WTC11 (cell line): ENCODE data around the gene BOC. TPM values are rescaled to one million over a fixed set of nuclear protein-coding genes. Genes with fewer than 3 reads are reported as not detected.

Experiments used
- ATAC-seq: fragments of 200-7000 bp; cut with Tn5 transposase; 2 replicates; pipeline ENCODE4 v1.10.0; 2021; ENCODE audit warnings: mild to moderate bottlenecking, moderate library complexity
- CTCF ChIA-PET: fragments of 300-600 bp; sonication (Branson Sonifier 250); formaldehyde crosslinking; loops from one replicate; lab custom pipeline; 2021; ENCODE audit warnings: antibody characterized with exemption; lab: Charles Lee
- POLR2A ChIA-PET: fragments of 350-600 bp; sonication (Branson Sonifier 250); formaldehyde crosslinking; loops from one replicate; lab custom pipeline; 2021; ENCODE audit warnings: antibody characterized with exemption; lab: Charles Lee
- DNase-seq: peaks from one replicate; pipeline ENCODE4 v3.0.0; 2021; ENCODE audit warnings: low spot score
- H3K27ac Mint-ChIP-seq: 2 replicates; pipeline ENCODE4 v1.8.0; 2021; ENCODE audit warnings: mixed read lengths
- H3K27me3 Mint-ChIP-seq: 2 replicates; pipeline ENCODE4 v1.8.0; 2021; ENCODE audit warnings: low read depth, mild to moderate bottlenecking, moderate library complexity, mixed read lengths
- H3K36me3 Mint-ChIP-seq: 2 replicates; pipeline ENCODE4 v1.8.0; 2021; ENCODE audit warnings: mixed read lengths
- H3K4me1 Mint-ChIP-seq: 2 replicates; pipeline ENCODE4 v1.8.0; 2022; ENCODE audit warnings: mixed read lengths
- H3K4me3 Mint-ChIP-seq: 2 replicates; pipeline ENCODE4 v1.8.0; 2021; ENCODE audit warnings: mild to moderate bottlenecking, moderate library complexity, mixed read lengths
- H3K9me3 Mint-ChIP-seq: 2 replicates; pipeline ENCODE4 v1.8.0; 2021; ENCODE audit warnings: mixed read lengths
- CREM ChIP-seq: sonication (generic); formaldehyde crosslinking; IDR thresholded peaks from 2 replicates; pipeline ENCODE4 v1.8.1; 2022; ENCODE audit warnings: mild to moderate bottlenecking, missing genetic modification reagents, moderate library complexity
- ESRRA ChIP-seq: sonication (generic); formaldehyde crosslinking; IDR thresholded peaks from 2 replicates; pipeline ENCODE4 v1.8.1; 2022; ENCODE audit warnings: mild to moderate bottlenecking, missing genetic modification reagents, borderline replicate concordance
- ETV6 ChIP-seq: sonication (generic); formaldehyde crosslinking; IDR thresholded peaks from 2 replicates; pipeline ENCODE4 v1.8.1; 2022; ENCODE audit warnings: mild to moderate bottlenecking, missing genetic modification reagents
- GRHL2 ChIP-seq: fragments of 250-450 bp; sonication (Bioruptor Pico); IDR thresholded peaks from 2 replicates; pipeline ENCODE4 v1.8.0; 2022; ENCODE audit warnings: mild to moderate bottlenecking, moderate library complexity; ENCODE audit not compliant: insufficient replicate concordance, severe bottlenecking
- JUN ChIP-seq: sonication (generic); formaldehyde crosslinking; IDR thresholded peaks from 2 replicates; pipeline ENCODE4 v1.8.0; 2023; ENCODE audit warnings: mild to moderate bottlenecking, missing genetic modification reagents
- KAT7 ChIP-seq: sonication (generic); formaldehyde crosslinking; IDR thresholded peaks from 2 replicates; pipeline ENCODE4 v1.8.1; 2023; ENCODE audit warnings: missing genetic modification reagents, mild to moderate bottlenecking, borderline replicate concordance
- TCF7 ChIP-seq: sonication (generic); formaldehyde crosslinking; IDR thresholded peaks from 2 replicates; pipeline ENCODE4 v1.8.0; 2022; ENCODE audit warnings: mild to moderate bottlenecking, low read depth, missing genetic modification reagents, moderate library complexity
- ZNF396 ChIP-seq: fragments of 250-450 bp; sonication (Bioruptor Pico); IDR thresholded peaks from 2 replicates; pipeline ENCODE4 v1.8.0; 2021; ENCODE audit warnings: mild to moderate bottlenecking, moderate library complexity, borderline replicate concordance
- total RNA-seq: library from RNA; stranded (reverse); gene quantifications from 3 replicates; pipeline ENCODE4 v1.2.3, GENCODE V29; 2021
- TF ChIP-seq, protein P1 (sequence below): sonication (generic); formaldehyde crosslinking; IDR thresholded peaks from 2 replicates; pipeline ENCODE4 v1.8.0; 2023; ENCODE audit warnings: missing genetic modification reagents, mild to moderate bottlenecking, borderline replicate concordance
- TF ChIP-seq, protein P2 (sequence below): sonication (generic); formaldehyde crosslinking; IDR thresholded peaks from 2 replicates; pipeline ENCODE4 v1.8.0; 2022; ENCODE audit warnings: mild to moderate bottlenecking, missing genetic modification reagents
- TF ChIP-seq, protein P3 (sequence below): fragments of 250-450 bp; sonication (Bioruptor Pico); conservative IDR thresholded peaks from 2 replicates; pipeline ENCODE4 v1.9.0; 2021; ENCODE audit warnings: mild to moderate bottlenecking
- TF ChIP-seq, protein P4 (sequence below): sonication (generic); formaldehyde crosslinking; IDR thresholded peaks from 2 replicates; pipeline ENCODE4 v1.8.1; 2022; ENCODE audit warnings: low read depth, missing genetic modification reagents, borderline replicate concordance
- TF ChIP-seq, protein P5 (sequence below): sonication (generic); formaldehyde crosslinking; IDR thresholded peaks from 2 replicates; pipeline ENCODE4 v1.8.1; 2023; ENCODE audit warnings: mild to moderate bottlenecking, missing genetic modification reagents

The BOC gene
- total RNA-seq, 1 experiment from 2014 or later = 8.0 TPM

DNA sequence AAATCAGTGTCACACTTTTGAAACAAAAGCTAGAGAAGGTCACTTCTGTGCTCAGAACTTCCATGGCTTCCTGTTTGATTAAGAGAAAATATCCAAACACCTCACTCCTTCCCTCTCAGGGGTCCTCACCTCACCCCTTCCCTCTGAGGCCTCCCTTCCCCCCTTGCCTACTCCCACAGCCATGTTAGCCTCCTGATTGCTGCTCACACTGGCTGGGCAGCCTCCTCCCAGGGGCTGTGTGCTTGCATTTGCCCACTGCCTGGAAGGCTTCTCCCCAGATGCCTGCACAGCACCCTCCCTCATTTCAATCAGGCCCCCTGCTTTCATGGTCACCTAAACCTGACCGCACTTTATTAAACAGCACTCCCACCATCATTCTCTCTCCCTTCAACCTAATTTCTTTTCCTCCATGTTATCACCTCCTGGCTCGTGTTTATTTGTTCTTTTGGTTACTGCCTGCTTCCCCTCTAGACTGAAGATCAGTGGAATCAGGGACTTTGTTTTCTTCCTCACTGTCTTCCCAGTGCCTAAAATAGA, 10.4 kb downstream of the BOC start (continued):
- TF ChIP-seq, protein P1, sequence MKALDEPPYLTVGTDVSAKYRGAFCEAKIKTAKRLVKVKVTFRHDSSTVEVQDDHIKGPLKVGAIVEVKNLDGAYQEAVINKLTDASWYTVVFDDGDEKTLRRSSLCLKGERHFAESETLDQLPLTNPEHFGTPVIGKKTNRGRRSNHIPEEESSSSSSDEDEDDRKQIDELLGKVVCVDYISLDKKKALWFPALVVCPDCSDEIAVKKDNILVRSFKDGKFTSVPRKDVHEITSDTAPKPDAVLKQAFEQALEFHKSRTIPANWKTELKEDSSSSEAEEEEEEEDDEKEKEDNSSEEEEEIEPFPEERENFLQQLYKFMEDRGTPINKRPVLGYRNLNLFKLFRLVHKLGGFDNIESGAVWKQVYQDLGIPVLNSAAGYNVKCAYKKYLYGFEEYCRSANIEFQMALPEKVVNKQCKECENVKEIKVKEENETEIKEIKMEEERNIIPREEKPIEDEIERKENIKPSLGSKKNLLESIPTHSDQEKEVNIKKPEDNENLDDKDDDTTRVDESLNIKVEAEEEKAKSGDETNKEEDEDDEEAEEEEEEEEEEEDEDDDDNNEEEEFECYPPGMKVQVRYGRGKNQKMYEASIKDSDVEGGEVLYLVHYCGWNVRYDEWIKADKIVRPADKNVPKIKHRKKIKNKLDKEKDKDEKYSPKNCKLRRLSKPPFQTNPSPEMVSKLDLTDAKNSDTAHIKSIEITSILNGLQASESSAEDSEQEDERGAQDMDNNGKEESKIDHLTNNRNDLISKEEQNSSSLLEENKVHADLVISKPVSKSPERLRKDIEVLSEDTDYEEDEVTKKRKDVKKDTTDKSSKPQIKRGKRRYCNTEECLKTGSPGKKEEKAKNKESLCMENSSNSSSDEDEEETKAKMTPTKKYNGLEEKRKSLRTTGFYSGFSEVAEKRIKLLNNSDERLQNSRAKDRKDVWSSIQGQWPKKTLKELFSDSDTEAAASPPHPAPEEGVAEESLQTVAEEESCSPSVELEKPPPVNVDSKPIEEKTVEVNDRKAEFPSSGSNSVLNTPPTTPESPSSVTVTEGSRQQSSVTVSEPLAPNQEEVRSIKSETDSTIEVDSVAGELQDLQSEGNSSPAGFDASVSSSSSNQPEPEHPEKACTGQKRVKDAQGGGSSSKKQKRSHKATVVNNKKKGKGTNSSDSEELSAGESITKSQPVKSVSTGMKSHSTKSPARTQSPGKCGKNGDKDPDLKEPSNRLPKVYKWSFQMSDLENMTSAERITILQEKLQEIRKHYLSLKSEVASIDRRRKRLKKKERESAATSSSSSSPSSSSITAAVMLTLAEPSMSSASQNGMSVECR = no peak
- TF ChIP-seq, protein P2, sequence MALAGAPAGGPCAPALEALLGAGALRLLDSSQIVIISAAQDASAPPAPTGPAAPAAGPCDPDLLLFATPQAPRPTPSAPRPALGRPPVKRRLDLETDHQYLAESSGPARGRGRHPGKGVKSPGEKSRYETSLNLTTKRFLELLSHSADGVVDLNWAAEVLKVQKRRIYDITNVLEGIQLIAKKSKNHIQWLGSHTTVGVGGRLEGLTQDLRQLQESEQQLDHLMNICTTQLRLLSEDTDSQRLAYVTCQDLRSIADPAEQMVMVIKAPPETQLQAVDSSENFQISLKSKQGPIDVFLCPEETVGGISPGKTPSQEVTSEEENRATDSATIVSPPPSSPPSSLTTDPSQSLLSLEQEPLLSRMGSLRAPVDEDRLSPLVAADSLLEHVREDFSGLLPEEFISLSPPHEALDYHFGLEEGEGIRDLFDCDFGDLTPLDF = no peak
- TF ChIP-seq ETV6 (no peak), JUN (CRISPR knock-in tag) (no peak)
- TF ChIP-seq, protein P3, sequence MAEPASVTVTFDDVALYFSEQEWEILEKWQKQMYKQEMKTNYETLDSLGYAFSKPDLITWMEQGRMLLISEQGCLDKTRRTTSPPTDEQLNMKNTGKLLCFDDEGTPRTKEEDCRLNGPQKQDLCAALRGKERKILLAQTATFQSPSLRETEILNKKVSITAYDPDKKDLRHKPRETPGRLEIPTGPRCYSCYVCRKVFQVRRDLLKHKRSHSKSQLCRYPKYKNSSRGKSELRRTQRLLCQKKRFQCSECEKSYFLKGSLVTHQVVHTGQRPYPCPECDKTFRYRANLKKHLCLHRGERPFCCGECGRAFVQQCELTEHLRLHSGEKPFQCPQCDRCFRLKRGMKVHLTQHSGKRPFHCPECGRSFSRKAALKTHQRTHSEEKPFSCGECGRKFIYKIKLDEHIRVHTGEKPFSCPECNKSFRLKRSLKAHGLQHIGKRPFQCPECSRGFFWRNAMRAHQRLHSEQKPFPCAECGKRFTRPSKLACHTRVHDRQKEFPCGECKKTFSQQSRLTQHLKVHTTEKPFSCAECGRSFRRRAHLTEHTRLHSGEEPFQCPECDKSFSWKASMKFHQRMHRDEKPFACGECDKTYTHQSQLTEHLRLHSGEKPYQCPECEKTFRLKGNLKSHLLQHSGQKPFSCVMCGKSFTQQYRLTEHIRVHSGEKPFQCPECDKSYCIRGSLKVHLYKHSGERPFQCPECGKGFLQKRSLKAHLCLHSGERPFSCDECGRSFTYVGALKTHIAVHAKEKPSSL (CRISPR knock-in tag) = no peak

DNA sequence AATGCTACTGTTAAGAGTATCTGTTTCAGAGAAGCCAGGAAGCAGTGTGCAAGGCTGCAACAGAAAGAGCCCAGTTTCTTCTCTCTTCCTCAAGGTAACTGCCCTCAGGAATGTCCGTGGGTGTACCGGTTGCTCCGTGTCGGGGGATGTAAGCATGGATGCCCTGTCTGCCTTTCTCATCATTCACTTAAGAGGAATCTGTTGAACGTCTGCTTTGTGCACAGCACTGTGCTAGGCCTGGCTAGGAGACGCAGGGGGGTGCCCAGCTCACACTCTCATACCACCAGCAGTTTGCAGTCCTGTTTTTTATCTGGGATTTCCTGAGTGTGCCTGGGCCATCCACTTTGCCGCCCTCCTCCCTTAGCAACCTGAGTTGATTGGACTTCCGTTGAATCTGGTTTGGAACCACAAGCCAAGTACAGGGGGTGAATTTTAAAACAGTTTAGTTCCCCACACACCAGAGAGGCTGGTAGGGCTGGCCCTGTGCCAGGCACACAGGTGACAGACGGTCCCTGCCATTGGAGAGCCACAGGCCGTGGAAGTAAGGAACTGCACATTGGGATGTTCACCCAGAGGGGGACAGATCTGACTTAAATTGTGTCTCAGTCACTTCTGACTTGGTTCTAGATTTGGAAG, 11.2 kb downstream of the BOC start:
- Mint-ChIP-seq H3K27ac (no peak overlapping the region), H3K27me3 (no peaks in the 10 kb centered on the region; the same call in 1 of the 2 replicates), H3K4me1 (peaks cover 34% of the 10 kb centered on the region)
- TF ChIP-seq ESRRA (CRISPR knock-in tag) = no peak
- TF ChIP-seq, all 79 proteins: peak for 0
- Mint-ChIP-seq H3K9me3 (no peaks in the 10 kb centered on the region), H3K36me3 (no peaks in the 10 kb centered on the region), H3K4me3 (no peak overlapping the region)
- ATAC-seq (no peak), DNase-seq (no peak)
- ChIA-PET CTCF (interaction anchor here (0.8 kb wide), 1 partner anchor 66 kb away, joined by 3 read pairs; no protein-coding TSS in a partner anchor), POLR2A (no interaction called here)

DNA sequence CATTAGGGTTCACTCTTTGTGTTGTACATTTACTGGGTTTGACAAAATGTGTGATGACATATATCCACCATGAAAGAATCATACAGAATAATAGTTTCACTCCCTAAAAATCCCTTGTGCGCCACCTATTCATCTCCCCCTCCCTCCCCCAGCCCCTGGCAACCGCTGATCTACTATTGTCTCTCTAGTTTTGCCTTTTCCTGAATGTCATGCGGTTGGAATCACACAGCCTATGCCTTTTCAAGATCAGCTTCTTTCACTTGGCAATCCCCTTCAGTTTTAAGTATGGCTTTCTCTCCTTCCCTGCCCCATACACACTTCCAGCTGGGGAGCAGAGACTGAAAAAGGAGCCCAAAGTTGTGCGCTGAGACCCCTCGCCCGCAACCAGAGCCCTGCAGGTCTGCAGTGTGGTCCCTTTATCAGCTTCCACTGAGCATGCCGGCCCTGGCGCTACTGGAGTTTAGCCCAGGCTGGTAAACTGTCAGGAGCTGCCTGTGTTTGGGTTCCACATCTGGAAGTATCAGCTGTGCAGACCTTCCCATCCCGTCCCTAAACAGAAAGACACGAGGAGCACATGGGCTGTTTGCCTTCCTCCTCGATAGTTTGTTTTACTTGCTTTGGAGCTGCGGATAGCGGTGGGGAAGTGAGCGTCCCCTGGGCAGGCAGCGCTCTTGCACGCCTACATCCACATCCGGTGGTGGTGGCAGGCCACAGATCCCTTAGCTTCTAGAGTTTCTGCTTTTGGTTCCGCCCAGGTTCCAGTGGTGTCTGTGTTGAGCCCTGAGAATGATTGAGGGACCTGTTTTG, 12.3 kb downstream of the BOC start:
- Mint-ChIP-seq H3K4me1 (peaks cover 31% of the 10 kb centered on the region), H3K9me3 (no peaks in the 10 kb centered on the region), H3K27ac (peak overlapping the region; percentile 43; the same call in 1 of the 2 replicates), H3K36me3 (no peaks in the 10 kb centered on the region), H3K4me3 (no peak overlapping the region), H3K27me3 (no peaks in the 10 kb centered on the region; the same call in 1 of the 2 replicates)
- CTCF ChIA-PET = interaction anchor here (0.8 to 1.5 kb wide), 2 partner anchors 32 to 65 kb away, joined by 3 to 4 read pairs; no protein-coding TSS in a partner anchor
- POLR2A ChIA-PET = interaction anchor here (0.8 kb wide), 1 partner anchor 13 kb away, joined by 3 read pairs; the partner anchor contains the start of gene BOC
- TF ChIP-seq CREM (CRISPR knock-in tag) = no peak
- TF ChIP-seq TCF7 (CRISPR knock-in tag) = no peak
- TF ChIP-seq, protein P4, sequence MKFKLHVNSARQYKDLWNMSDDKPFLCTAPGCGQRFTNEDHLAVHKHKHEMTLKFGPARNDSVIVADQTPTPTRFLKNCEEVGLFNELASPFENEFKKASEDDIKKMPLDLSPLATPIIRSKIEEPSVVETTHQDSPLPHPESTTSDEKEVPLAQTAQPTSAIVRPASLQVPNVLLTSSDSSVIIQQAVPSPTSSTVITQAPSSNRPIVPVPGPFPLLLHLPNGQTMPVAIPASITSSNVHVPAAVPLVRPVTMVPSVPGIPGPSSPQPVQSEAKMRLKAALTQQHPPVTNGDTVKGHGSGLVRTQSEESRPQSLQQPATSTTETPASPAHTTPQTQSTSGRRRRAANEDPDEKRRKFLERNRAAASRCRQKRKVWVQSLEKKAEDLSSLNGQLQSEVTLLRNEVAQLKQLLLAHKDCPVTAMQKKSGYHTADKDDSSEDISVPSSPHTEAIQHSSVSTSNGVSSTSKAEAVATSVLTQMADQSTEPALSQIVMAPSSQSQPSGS (CRISPR knock-in tag) = no peak
- TF ChIP-seq, protein P5, sequence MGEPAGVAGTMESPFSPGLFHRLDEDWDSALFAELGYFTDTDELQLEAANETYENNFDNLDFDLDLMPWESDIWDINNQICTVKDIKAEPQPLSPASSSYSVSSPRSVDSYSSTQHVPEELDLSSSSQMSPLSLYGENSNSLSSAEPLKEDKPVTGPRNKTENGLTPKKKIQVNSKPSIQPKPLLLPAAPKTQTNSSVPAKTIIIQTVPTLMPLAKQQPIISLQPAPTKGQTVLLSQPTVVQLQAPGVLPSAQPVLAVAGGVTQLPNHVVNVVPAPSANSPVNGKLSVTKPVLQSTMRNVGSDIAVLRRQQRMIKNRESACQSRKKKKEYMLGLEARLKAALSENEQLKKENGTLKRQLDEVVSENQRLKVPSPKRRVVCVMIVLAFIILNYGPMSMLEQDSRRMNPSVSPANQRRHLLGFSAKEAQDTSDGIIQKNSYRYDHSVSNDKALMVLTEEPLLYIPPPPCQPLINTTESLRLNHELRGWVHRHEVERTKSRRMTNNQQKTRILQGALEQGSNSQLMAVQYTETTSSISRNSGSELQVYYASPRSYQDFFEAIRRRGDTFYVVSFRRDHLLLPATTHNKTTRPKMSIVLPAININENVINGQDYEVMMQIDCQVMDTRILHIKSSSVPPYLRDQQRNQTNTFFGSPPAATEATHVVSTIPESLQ (CRISPR knock-in tag) = no peak
- TF ChIP-seq GRHL2 = no peak
- TF ChIP-seq KAT7 (CRISPR knock-in tag) = no peak
- no peak for TF ChIP-seq ZNF396 (CRISPR knock-in tag)
- ATAC-seq (peak; percentile 50), DNase-seq (no peak)
